Inflammatory macrophage (primary cell): ENCODE measurements around the gene SMYD1.

Experiments
- DNase-seq, 2 donors: peaks; one replicate each; pipeline ENCODE4 v3.0.0-alpha.2; 2020 to 2022

SMYD1 gene

GRCh38 chr2:88147145-88147544 is 79.5 kb downstream of the SMYD1 start:
- DNase-seq, result no peak

GRCh38 chr2:88148929-88149438 is 81.4 kb downstream of the SMYD1 start:
- DNase-seq, result no peak

- no peak for DNase-seq
Measured at GRCh38 chr2:88159481-88159880, 91.9 kb downstream of the SMYD1 start.

- DNase-seq, result peak; percentile 76 to 81
Measured at GRCh38 chr2:88159955-88160415, 92.4 kb downstream of the SMYD1 start.

- DNase-seq, result no peak
Measured at GRCh38 chr2:88160517-88160916, 92.9 kb downstream of the SMYD1 start.

- no peak for DNase-seq
Measured at GRCh38 chr2:88161446-88162244, 94.0 kb downstream of the SMYD1 start.
